ENCODE results near the gene RPP25L. TPM values are rescaled to one million over a fixed set of nuclear protein-coding genes. Genes with fewer than 3 reads are reported as not detected.

RPP25L gene
- total RNA-seq, 2 experiments from 2014 or later, result 27.2 to 29.3 TPM

Other genes with a start within 250 kb of the RPP25L start
- gene MYORG, start 235.2 kb downstream of the RPP25L start, total RNA-seq, result 1 to 10 TPM; 4.7 to 5.5 TPM
- 10 to 100 TPM; 11.7 to 13.4 TPM for gene FAM219A, start 153.5 kb downstream of the RPP25L start, total RNA-seq
- not detected for gene DNAI1, start 153.3 kb downstream of the RPP25L start, total RNA-seq
- not detected for gene ENHO, start 89.1 kb downstream of the RPP25L start, total RNA-seq
- not detected for gene CNTFR, start 22.4 kb downstream of the RPP25L start, total RNA-seq
- gene DCTN3, start 8.4 kb upstream of the RPP25L start, total RNA-seq, result 100 to 1,000 TPM; 121 to 122 TPM
- gene ARID3C, start 17.0 kb upstream of the RPP25L start, total RNA-seq, result not detected
- 10 to 100 TPM; 48.8 to 55.4 TPM for gene SIGMAR1, start 25.7 kb upstream of the RPP25L start, total RNA-seq
- gene GALT, start 34.6 kb upstream of the RPP25L start, total RNA-seq, result 100 to 1,000 TPM; 119 to 127 TPM
- gene IL11RA, start 40.1 kb upstream of the RPP25L start, total RNA-seq, result 10 to 100 TPM; 77.0 to 79.1 TPM
- under 1 TPM in 1 of 2 experiments, not detected in 1; 0.43 TPM for gene CCL27, start 50.6 kb upstream of the RPP25L start, total RNA-seq
- gene CCL19, start 79.2 kb upstream of the RPP25L start, total RNA-seq, result not detected
- not detected for gene CCL21, start 98.0 kb upstream of the RPP25L start, total RNA-seq

All from activated naive CD8-positive, alpha-beta T cell treated with anti-CD3 and anti-CD28 coated beads, Interleukin-2, amount 10 ng/mL, durations not matched to agents 7 days and 5 days (primary cell).